ENCODE data around the gene PADI4. TPM values are rescaled to one million over a fixed set of nuclear protein-coding genes. Genes with fewer than 3 reads are reported as not detected.

Gene PADI4
- total and polyA plus RNA-seq, 2 of the 8 experiments (the other 6 are each of a cell fraction or from before 2014, with no cell fraction given) = 0.29 TPM; not detected in 1

DNA sequence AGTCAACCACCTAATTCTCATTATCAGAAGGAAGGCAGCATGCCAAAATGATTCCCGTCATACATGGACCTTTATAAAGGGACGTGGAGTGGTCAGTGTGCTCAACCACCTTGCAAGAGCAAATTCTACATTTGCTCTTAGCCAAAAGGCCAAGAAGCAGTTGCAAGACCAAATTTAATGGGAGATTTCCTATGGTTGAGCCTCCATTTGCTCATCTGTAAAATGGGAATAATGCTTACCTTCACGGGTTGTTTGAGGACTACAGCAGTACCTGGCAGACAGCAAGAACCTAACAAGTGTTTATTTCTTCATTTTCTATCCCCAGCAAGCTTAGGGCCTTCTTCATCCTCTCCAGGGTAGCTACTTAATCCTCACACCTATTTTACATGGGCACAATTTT, 17.4 kb upstream of the PADI4 start:
- H2BK20ac ChIP-seq (ENCODE audit: low read length) = no peak overlapping the region
- H3K4me3 ChIP-seq (ENCODE audit: extremely low read depth in 1 of 4, insufficient read depth in 2 of 4, low read depth in 3 of 4, low read length in 4 of 4) = no peak overlapping the region
- no peak overlapping the region for H3K18ac ChIP-seq (ENCODE audit: extremely low read depth, low read length)
- H3K23ac ChIP-seq (ENCODE audit: insufficient read length) = no peak overlapping the region
- H3K4me2 ChIP-seq (ENCODE audit: insufficient read depth in 1 of 2, low read depth in 2 of 2, low read length in 2 of 2) = no peak overlapping the region
- POLR2A ChIA-PET (ENCODE audit: partially characterized antibody) = interaction anchor here (1.2 kb wide), 1 partner anchor 43 kb away, joined by 4 read pairs; no protein-coding TSS in a partner anchor
- H3K27ac ChIP-seq (ENCODE audit: low read depth, low read length) = no peak overlapping the region
- DNase-seq (ENCODE audit: low read depth in 1 of 2, low spot score in 2 of 2) = no peak
- H3K4ac ChIP-seq (replicated peaks; ENCODE audit: insufficient read length, low read depth, low read length) = no peak overlapping the region
- no peaks in the 10 kb centered on the region for H3K23me2 ChIP-seq (ENCODE audit: low read depth, low read length)
- no peak overlapping the region for H2AFZ ChIP-seq (ENCODE audit: low read length)
- H2BK12ac ChIP-seq (ENCODE audit: low read depth, low read length) = no peak overlapping the region
- no peak overlapping the region for H4K5ac ChIP-seq (ENCODE audit: insufficient read length, low read depth, low read length)
- no peak overlapping the region for H3K9ac ChIP-seq (replicated peaks in 1 of 4; ENCODE audit: extremely low read depth in 1 of 4, low read depth in 3 of 4, low read length in 3 of 4)
- H4K20me1 ChIP-seq (replicated peaks in 1 of 2; ENCODE audit: control insufficient read depth in 1 of 2, insufficient read depth in 2 of 2, low read length in 2 of 2) = no peaks in the 10 kb centered on the region
- no peaks in the 10 kb centered on the region for H3K4me1 ChIP-seq (replicated peaks in 1 of 4; ENCODE audit: control insufficient read depth in 3 of 4, insufficient read depth in 4 of 4, low read length in 3 of 4)
- no peak overlapping the region for H2BK120ac ChIP-seq (replicated peaks; ENCODE audit: low read depth, low read length)
- 92% methylated on average over 3 of the region's 3 CpGs; no CpG with 5 or more reads in 1 of the 2 experiments for WGBS, 2 experiments (ENCODE audit: extremely low coverage in 1 of 2, insufficient coverage in 1 of 2, insufficient read length in 1 of 2, insufficient replicate concordance in 2 of 2, low coverage in 1 of 2, low lambda C conversion rate in 2 of 2, missing lambda C conversion rate in 1 of 2)
- no peak overlapping the region for H4K8ac ChIP-seq (ENCODE audit: extremely low read depth, insufficient read depth, low read length)
- no peaks in the 10 kb centered on the region for H3K79me2 ChIP-seq (ENCODE audit: control insufficient read depth in 1 of 2, insufficient read depth in 2 of 2, low read length in 2 of 2)
- H2AK5ac ChIP-seq (ENCODE audit: low read depth, low read length) = no peak overlapping the region
- H2BK5ac ChIP-seq (ENCODE audit: low read depth, low read length) = no peak overlapping the region
- CTCF ChIA-PET (ENCODE audit: partially characterized antibody) = no interaction called here
- no peak for FAIRE-seq
- no peak overlapping the region for H3K56ac ChIP-seq (replicated peaks; ENCODE audit: insufficient read length, low read depth, low read length)
- H2BK15ac ChIP-seq (ENCODE audit: low read length) = no peak overlapping the region
- H3K27me3 ChIP-seq (replicated peaks in 1 of 4; ENCODE audit: control insufficient read depth in 3 of 4, extremely low read depth in 1 of 4, insufficient read depth in 3 of 4, low read length in 3 of 4) = no peaks in the 10 kb centered on the region
- H3K14ac ChIP-seq (ENCODE audit: insufficient read length) = no peak overlapping the region
- H3K9me3 ChIP-seq (ENCODE audit: insufficient read depth in 2 of 2, low read depth in 1 of 2, low read length in 1 of 2) = no peaks in the 10 kb centered on the region
- no peak overlapping the region for H4K91ac ChIP-seq (replicated peaks; ENCODE audit: insufficient read length, low read length)
- no peaks in the 10 kb centered on the region for H3K36me3 ChIP-seq (ENCODE audit: control insufficient read depth in 2 of 4, insufficient read depth in 4 of 4, low read length in 3 of 4)
- no peaks in the 10 kb centered on the region for H3K79me1 ChIP-seq (ENCODE audit: low read depth, low read length)
- no peak for TF ChIP-seq CREB1 (IDR thresholded peaks at IDR 0.05)
- TF ChIP-seq RBBP5 (IDR thresholded peaks at IDR 0.05; ENCODE audit: borderline replicate concordance, low read depth, low read length) = no peak
- no peak for TF ChIP-seq CHD2 (IDR thresholded peaks at IDR 0.05; ENCODE audit: low read length)
- TF ChIP-seq SIN3A (conservative IDR thresholded peaks at IDR 0.05 in 1 of 2, IDR thresholded peaks at IDR 0.05 in 1 of 2; ENCODE audit: low read depth in 1 of 2, low read length in 2 of 2) = no peak
- no peak for TF ChIP-seq BACH1 (IDR thresholded peaks at IDR 0.05; ENCODE audit: low read length)
- no peak for TF ChIP-seq EGR1 (IDR thresholded peaks at IDR 0.05; ENCODE audit: borderline replicate concordance, low read depth, low read length)
- TF ChIP-seq KDM5A (IDR thresholded peaks at IDR 0.05; ENCODE audit: low read length) = no peak
- TF ChIP-seq NRF1 (IDR thresholded peaks at IDR 0.05; ENCODE audit: low read depth, low read length) = no peak
- TF ChIP-seq, protein P1, sequence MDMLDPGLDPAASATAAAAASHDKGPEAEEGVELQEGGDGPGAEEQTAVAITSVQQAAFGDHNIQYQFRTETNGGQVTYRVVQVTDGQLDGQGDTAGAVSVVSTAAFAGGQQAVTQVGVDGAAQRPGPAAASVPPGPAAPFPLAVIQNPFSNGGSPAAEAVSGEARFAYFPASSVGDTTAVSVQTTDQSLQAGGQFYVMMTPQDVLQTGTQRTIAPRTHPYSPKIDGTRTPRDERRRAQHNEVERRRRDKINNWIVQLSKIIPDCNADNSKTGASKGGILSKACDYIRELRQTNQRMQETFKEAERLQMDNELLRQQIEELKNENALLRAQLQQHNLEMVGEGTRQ (IDR thresholded peaks at IDR 0.05; ENCODE audit: low read length) = no peak
- no peak for TF ChIP-seq GABPA (IDR thresholded peaks at IDR 0.05; ENCODE audit: borderline replicate concordance, insufficient read depth, low read length)
- no peak for TF ChIP-seq HDAC6 (IDR thresholded peaks at IDR 0.05; ENCODE audit: low read depth, low read length)
- no peak for TF ChIP-seq MAFK (IDR thresholded peaks at IDR 0.05; ENCODE audit: low read depth, low read length)

All from H1 (cell line).